Activated naive CD8-positive, alpha-beta T cell treated with anti-CD3 and anti-CD28 coated beads, Interleukin-2, amount 50 U/mL, for 24 hours (primary cell): ENCODE measurements around the gene RPS16.
A peak's percentile ranks its signal among the peaks of the same experiment; 100 is the strongest.

Source experiments
- ATAC-seq: fragments of 150-1000 bp; cut with Tn5 transposase; one replicate; pipeline ENCODE4 v1.10.0; 2021
- DNase-seq: peaks from one replicate; pipeline ENCODE4 v3.0.0; 2021
- H3K27ac Mint-ChIP-seq: one replicate; pipeline ENCODE4 v1.8.0; 2021; ENCODE audit warnings: mild to moderate bottlenecking, mixed read lengths
- H3K27me3 Mint-ChIP-seq: one replicate; pipeline ENCODE4 v1.8.0; 2021; ENCODE audit warnings: mixed read lengths
- H3K36me3 Mint-ChIP-seq: one replicate; pipeline ENCODE4 v1.8.0; 2021; ENCODE audit warnings: low read depth, mixed read lengths
- H3K4me1 Mint-ChIP-seq: one replicate; pipeline ENCODE4 v1.8.0; 2021; ENCODE audit warnings: mixed read lengths
- H3K4me3 Mint-ChIP-seq: one replicate; pipeline ENCODE4 v1.8.0; 2021; ENCODE audit warnings: mild to moderate bottlenecking, moderate library complexity, mixed read lengths
- H3K9me3 Mint-ChIP-seq: one replicate; pipeline ENCODE4 v1.8.0; 2021; ENCODE audit warnings: mixed read lengths

Gene RPS16

DNA sequence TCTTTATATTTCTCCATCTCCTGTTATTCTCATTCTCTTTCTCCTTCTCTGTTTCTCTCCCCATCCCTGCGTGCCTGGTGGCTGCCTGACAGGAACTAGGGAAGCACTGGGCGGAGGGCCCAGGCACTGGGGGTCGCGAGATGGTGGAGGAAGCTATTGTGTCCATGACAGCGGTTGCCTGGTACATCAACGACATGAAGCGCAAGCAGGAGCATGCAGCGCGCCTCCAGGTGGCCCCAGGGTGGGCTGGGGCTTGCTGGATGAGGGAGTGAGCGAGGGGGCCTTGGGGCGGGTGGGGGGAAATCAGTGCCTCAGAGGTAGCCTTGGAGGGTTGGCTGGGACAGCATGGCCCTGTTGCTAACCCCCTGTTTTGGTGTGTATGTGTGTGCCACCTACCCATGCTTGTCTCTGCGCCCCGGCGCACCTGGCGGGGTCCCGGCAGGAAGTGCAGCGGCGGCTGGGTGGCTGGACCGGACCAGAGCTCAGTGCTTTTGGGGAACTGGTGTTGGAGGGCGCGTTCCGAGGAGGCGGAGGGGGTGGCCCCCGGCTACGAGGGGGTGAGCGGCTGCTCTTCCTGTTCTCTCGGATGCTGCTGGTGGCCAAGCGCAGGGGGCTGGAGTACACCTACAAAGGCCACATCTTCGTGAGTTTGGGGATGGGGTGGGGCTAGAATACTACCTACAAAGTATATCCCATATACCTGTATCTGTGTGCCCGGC, 18.1 kb downstream of the RPS16 start:
- Mint-ChIP-seq H3K4me1 (peaks cover 12% of the 10 kb centered on the region), H3K9me3 (no peaks in the 10 kb centered on the region), H3K36me3 (peaks cover 3% of the 10 kb centered on the region), H3K27me3 (no peaks in the 10 kb centered on the region), H3K4me3 (no peak overlapping the region), H3K27ac (no peak overlapping the region)
- ATAC-seq (no peak), DNase-seq (no peak)

DNA sequence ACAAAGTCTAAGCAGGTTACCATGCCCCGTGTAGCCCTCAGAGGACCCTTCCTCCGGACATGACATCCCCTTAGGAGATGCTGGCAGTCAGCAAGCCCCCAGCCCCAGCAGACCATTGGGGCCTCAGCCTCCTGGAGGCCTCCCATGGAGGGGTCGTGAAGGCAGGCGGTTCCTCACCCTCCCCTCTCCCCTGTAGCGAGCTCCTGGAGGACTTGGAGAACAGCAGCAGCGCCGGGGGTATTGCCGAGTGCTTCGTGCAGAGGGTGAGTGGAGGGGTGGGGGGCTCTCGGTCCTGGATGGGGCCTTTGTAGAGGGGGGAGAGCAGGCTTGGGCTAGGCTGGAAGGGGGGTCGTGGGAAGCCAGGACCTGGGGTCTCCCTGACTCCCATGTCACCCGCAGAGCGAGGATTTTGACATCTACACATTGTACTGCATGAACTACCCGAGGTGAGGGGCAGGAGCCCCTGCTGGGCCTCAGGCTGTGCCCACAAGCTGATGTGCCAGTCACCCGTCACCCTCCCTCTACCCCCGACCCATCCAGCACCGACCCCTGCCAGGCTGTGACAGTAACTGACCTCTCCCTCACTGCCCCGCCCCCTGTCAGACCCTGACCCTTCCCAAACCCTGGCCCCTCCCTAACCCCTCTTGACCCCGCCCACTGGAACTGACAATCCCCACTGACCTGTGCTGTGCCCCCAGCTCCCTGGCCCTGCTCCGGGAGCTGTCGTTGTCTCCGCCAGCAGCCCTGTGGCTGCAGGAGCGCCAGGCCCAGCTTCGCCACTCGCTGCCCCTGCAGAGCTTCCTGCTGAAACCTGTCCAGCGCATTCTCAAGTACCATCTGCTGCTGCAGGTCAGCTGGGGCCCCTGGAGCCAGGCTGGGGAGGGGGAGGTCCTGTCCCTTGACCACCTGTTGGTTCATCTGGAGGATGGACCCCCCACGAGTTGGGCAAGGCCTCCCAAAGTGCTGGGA, 19.3 kb downstream of the RPS16 start:
- H3K36me3 Mint-ChIP-seq, result peaks cover 5% of the 10 kb centered on the region
- DNase-seq (no peak), ATAC-seq (no peak)
- H3K9me3 Mint-ChIP-seq, result no peaks in the 10 kb centered on the region
- peaks cover 2% of the 10 kb centered on the region for H3K27me3 Mint-ChIP-seq
- H3K4me3 Mint-ChIP-seq, result no peak overlapping the region
- H3K4me1 Mint-ChIP-seq, result peaks cover 20% of the 10 kb centered on the region
- H3K27ac Mint-ChIP-seq, result no peak overlapping the region

DNA sequence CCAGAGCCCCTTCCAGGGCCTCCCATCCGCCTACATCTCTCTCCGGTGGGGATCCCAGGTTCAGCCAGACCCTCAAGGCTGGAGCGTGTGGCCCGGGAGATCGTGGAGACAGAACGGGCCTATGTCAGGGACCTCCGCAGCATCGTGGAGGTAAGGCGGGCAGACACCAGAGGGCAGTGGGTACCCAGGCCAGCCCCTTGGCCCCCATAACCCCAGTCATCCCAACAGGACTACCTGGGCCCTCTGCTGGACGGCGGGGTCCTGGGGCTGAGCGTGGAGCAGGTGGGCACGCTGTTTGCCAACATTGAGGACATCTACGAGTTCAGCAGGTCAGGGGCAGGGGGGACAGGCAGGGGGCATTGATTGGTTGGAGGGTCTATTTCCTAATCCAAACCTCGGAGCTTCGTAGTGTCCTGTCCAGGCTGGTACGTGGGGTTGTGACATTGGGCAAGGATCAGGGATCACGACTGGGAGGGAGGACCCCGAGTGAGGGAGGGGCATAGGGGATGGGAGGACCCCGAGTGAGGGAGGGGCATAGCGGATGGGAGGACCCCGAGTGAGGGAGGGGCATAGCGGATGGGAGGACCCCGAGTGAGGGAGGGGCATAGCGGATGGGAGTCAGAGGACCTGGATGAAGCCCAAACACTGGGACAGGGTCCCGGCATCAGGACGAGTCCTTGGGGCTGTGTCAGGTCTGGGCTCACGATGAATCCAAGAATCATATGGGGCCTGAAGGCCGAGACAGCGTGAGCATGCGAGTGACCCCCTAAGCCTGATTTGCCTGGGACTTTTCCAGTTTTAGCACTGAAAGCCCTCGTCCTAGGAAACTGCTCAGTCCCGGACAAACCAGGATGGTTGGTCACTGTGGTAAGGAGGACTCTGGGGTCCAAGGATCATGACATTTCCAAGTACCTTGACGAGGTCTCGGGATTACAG, 20.4 kb downstream of the RPS16 start:
- no peak overlapping the region for H3K27ac Mint-ChIP-seq
- H3K27me3 Mint-ChIP-seq, result peaks cover 2% of the 10 kb centered on the region
- DNase-seq (no peak), ATAC-seq (no peak)
- H3K36me3 Mint-ChIP-seq, result peaks cover 5% of the 10 kb centered on the region
- H3K4me3 Mint-ChIP-seq, result no peak overlapping the region
- H3K9me3 Mint-ChIP-seq, result no peaks in the 10 kb centered on the region
- H3K4me1 Mint-ChIP-seq, result peaks cover 31% of the 10 kb centered on the region

DNA sequence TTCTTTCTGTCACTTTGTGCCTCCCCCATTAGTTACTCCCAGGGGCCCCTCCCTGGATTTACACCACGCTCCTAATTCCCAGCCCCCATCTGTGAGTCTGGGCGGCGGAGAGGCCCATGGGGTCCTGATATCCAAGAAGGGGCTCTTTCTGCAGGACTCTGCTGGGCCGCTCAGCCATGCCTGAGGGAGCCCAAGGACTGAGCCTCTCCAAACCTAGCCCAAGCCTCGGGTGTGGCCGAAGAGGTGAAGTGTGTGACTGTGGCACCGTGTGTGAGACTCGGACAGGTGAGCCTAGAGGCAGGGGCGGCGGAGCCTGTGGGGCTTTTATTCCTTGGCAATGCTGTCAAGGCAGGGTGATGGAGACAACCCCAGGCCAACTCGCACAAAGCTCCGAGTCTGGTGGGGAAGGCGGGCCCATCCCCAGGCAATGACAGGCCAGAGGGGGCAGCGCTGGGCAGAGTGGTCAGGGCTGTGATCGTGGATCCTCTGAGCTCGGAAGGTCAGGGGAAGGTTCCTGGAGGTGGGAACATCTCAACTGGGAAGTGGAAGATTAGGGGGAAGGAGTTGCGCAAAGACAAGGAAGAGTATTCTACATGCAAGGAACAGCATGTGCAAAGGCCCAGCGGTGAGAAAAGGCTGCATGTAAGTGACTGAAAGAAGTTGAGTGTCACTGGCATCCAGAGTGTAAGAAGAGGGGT, 21.7 kb downstream of the RPS16 start:
- no peak for DNase-seq
- H3K27ac Mint-ChIP-seq, result peak overlapping the region; percentile 78
- peaks cover 36% of the 10 kb centered on the region for H3K4me1 Mint-ChIP-seq
- peaks cover 4% of the 10 kb centered on the region for H3K36me3 Mint-ChIP-seq
- H3K4me3 Mint-ChIP-seq, result peak overlapping the region; percentile 86
- ATAC-seq, result no peak
- H3K9me3 Mint-ChIP-seq, result no peaks in the 10 kb centered on the region
- peaks cover 2% of the 10 kb centered on the region for H3K27me3 Mint-ChIP-seq

DNA sequence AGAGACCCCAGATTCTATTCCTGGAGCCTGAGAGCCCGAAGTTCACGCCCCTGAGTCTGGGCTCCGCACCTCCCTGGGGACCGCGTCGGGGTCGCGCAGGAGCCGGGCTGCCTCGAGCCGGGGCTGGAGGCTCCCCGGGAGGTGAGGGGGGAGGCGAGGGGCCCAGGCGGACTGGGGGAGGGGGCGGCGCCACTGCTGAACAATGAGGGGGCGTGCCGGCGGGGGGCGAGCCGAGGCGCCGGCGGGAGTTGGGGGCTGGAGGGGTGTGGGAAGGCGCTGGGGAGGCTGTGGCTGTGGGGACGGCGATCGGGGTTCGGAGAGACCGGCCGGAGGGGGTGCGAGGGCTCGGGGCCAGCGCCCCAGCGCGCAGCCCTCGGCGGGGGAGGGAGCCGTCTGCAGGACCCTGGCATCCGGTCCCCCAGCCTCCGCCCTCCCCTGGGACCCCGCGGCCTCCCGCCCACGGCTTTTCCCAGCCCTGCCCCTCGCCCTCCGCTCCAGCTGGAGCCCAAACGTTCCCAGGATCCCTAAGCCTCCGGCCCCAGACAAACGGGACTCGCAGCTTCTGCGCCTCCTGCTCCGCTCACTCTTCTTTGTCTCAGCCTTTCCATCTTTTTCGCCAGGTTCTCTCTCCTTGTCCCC, 22.4 kb downstream of the RPS16 start:
- no peak for DNase-seq
- H3K4me1 Mint-ChIP-seq, result peaks cover 41% of the 10 kb centered on the region

DNA sequence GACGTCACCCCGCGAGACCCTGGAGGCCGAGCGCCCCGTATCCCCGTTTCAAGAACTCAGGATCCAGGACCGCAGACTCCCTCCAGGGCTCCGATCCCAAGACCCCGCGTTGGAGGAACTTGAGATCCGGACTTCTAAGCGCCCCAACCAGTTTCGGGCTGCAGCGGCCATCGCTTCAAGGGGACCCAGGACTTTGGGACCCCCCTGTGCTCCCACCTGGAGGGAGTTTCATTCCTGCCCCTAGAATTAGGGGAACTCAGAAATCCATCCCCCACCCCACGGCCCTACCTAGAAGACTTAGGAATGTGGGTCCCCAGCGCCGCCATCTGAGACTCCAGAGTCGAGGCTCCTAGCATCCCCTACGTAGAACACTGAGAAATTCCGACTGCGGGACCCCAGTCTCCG, 22.9 kb downstream of the RPS16 start:
- Mint-ChIP-seq H3K4me3 (peak overlapping the region; percentile 86), H3K27me3 (peaks cover 2% of the 10 kb centered on the region), H3K9me3 (no peaks in the 10 kb centered on the region), H3K36me3 (peaks cover 12% of the 10 kb centered on the region), H3K4me1 (peaks cover 42% of the 10 kb centered on the region), H3K27ac (peak overlapping the region; percentile 31)
- DNase-seq, result no peak
- ATAC-seq, result no peak

More for the DNA sequence above, 22.4 kb downstream of the RPS16 start:
- peaks cover 2% of the 10 kb centered on the region for H3K27me3 Mint-ChIP-seq
- H3K27ac Mint-ChIP-seq, result peak overlapping the region; percentile 78
- ATAC-seq, result no peak
- no peaks in the 10 kb centered on the region for H3K9me3 Mint-ChIP-seq
- H3K4me3 Mint-ChIP-seq, result peak overlapping the region; percentile 86
- H3K36me3 Mint-ChIP-seq, result peaks cover 8% of the 10 kb centered on the region

DNA sequence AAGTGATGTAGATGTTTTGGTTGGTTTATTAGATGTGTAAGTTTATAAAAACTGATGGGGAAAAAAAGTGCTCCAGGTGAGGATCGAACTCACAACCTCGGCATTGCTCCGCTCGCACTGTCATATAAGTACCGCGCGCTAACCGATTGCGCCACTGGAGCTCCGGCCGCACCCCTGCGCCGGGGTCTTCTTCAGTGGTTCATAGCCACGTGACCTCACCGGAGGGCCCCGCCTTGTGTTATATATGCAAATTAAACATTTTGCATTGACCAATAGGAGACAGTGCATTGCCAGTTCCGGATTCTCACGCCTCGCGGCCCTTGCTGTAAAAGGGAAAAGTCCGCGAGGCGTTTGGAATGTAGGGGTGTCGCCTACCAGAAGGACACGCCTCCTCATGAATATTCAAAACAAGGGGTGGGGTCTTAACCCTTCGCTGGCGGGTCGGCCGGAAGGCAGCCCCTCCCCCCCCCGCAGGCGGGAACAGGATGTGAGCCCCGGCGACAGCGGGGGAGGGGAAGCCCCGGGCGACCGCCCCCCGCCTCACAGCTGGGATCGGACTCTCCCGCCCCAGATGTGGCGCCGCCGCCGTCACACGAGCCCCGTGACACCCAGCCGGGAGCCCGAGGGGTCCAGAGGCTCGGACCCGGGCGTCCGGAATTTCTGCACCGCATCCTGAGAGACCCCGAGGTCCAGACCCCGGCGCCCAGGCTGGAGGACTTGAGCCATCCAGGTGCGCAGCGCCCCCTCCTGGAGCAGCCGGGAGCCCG, 23.5 kb downstream of the RPS16 start, which contains the start of gene PLEKHG2:
TSS of gene PLEKHG2 (plus strand) at position 570 of the 767 bp plus-strand sequence. CDS start 1,418 bp downstream, outside the sequence.
- Mint-ChIP-seq H3K4me3 (peak within 1 kb of the TSS; percentile 86), H3K27me3 (peaks cover 2% of the 10 kb centered on the region), H3K4me1 (peaks cover 44% of the 10 kb centered on the region), H3K36me3 (peaks cover 14% of the 10 kb centered on the region), H3K9me3 (no peaks in the 10 kb centered on the region), H3K27ac (peak within 1 kb of the TSS; percentile 95)
- peak; percentile 97 for DNase-seq
- peak; percentile 72 for ATAC-seq

DNA sequence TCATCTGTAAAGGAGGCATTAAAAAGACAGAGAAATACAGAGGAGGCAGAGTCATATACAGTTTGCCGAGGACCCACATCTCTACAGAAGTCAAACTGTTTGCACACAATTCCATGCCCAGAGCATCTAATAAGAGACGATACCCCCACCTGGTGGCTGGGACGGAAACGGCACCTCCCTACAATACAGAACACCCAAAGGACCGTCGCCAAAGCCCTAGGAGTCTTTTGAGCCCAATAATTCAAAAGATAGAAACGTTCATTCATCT, 24.0 kb downstream of the RPS16 start:
- peak; percentile 55 for ATAC-seq
- H3K27me3 Mint-ChIP-seq, result peaks cover 2% of the 10 kb centered on the region
- peak overlapping the region; percentile 86 for H3K4me3 Mint-ChIP-seq
- H3K4me1 Mint-ChIP-seq, result peaks cover 44% of the 10 kb centered on the region
- peaks cover 17% of the 10 kb centered on the region for H3K36me3 Mint-ChIP-seq
- peak; percentile 90 for DNase-seq
- peak overlapping the region; percentile 95 for H3K27ac Mint-ChIP-seq
- H3K9me3 Mint-ChIP-seq, result no peaks in the 10 kb centered on the region

DNA sequence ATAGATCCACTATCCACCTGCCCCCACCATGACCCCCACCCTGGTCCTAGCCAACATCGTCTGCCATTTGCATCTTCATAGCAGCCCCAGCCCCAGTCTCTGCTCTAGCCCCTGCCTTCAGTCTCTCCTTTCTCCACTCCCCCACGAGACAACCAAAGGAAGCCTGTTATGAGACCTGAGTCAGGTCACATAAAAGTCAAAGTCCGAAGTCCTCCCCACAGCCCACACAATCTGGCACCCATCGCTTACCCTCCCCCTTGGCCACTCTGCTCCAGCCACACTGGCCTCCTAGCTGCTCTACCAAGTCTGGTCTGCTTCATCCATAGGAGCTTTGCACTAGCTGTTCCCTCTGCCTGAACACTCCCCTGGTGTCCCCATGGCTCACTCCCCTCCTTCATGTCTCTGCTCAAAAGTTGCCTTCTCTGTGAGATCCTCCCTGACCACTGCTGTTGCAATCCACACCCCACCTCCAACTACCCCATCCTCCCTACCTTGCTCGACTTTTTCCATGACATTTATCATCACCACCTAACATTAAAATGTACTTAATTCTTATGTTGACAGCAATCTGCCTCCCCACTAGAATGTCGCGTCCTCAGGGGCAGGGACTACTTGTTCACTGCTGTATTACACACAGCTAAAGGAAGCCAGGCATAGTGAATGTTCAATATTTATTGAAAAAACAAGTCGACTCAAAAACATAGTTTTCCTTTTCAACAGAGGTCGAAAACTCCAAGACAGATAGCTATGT, 24.5 kb downstream of the RPS16 start:
- Mint-ChIP-seq H3K4me3 (peak overlapping the region; percentile 86), H3K27me3 (peaks cover 2% of the 10 kb centered on the region), H3K4me1 (peaks cover 45% of the 10 kb centered on the region), H3K9me3 (no peaks in the 10 kb centered on the region), H3K36me3 (peaks cover 17% of the 10 kb centered on the region), H3K27ac (peak overlapping the region; percentile 95)
- no peak for ATAC-seq
- no peak for DNase-seq

DNA sequence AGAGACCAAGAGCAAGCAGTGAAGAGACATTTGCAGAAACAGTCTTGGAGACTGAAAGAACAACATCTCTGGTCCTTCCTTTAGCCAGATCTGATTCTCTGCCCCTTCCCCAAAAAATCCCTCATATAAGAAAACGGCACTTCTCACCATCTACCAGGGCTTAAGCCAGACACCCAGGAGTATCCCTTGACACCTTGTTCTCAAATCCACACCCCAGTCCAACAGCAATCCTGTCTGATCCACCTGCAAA, 25.0 kb downstream of the RPS16 start:
- no peak for ATAC-seq
- Mint-ChIP-seq H3K9me3 (no peaks in the 10 kb centered on the region), H3K36me3 (peaks cover 17% of the 10 kb centered on the region)

DNA sequence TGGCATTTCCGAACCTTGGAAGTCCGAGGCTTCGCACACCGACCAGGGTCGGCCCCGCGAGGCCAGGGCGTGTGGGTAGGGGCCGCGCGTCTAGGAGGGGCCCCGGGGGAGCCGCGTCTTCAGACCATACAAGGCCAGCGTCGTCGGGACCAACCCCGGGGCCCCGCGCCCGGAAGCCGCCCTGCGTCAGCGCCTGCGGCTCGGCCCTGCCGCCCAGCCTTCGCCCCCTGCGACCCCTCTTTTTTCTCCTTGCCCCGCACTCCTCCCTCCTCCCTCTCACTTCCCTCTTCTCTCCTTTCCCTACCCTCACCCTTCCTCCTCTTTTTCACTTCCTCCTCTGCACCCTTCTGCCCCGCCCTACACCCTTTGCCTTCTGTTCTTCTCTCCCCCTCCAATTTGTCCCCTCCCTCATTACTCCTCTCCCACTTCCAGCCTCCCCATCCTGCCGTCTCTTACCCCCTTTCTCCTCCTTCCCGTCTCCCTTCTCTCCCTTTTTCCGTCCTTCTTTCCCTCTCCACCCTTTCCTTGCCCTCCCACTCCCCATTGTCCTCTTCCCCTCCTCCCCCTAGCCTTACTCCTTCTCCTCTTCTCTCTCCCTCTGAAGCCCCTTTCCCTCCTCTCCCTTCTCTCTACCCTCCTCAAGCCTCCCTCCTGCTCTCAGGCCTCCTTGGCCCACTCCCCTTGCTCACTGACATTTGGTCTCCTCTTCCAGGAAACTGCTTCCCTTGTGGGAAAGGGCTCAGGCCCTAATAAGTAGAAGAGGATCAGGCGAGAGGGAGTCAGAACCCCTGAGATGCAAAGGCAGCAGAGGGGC, 25.5 kb downstream of the RPS16 start:
- peak overlapping the region; percentile 95 for H3K27ac Mint-ChIP-seq
- peaks cover 55% of the 10 kb centered on the region for H3K4me1 Mint-ChIP-seq
- ATAC-seq (peak; percentile 21), DNase-seq (peak; percentile 77)
- peaks cover 2% of the 10 kb centered on the region for H3K27me3 Mint-ChIP-seq
- peak overlapping the region; percentile 86 for H3K4me3 Mint-ChIP-seq
- H3K36me3 Mint-ChIP-seq, result peaks cover 17% of the 10 kb centered on the region
- H3K9me3 Mint-ChIP-seq, result no peaks in the 10 kb centered on the region

More for the DNA sequence above, 25.0 kb downstream of the RPS16 start:
- DNase-seq, result no peak
- Mint-ChIP-seq H3K4me1 (peaks cover 50% of the 10 kb centered on the region), H3K27ac (peak overlapping the region; percentile 95), H3K4me3 (peak overlapping the region; percentile 86), H3K27me3 (peaks cover 2% of the 10 kb centered on the region)
